Hypothalamus (tissue), 51 donors: Measurements from ENCODE around the gene MALT1.
"Not testable (repeated sequence)": the region's sequence is repeated elsewhere in the genome, so short reads cannot be mapped to it uniquely, and the experiment has no call there.

ENCODE experiments used
- DNase-seq, 51 donors: peaks; one replicate each; lab custom pipeline; 2025; lab: John Stamatoyannopoulos, UW

The MALT1 gene

DNA sequence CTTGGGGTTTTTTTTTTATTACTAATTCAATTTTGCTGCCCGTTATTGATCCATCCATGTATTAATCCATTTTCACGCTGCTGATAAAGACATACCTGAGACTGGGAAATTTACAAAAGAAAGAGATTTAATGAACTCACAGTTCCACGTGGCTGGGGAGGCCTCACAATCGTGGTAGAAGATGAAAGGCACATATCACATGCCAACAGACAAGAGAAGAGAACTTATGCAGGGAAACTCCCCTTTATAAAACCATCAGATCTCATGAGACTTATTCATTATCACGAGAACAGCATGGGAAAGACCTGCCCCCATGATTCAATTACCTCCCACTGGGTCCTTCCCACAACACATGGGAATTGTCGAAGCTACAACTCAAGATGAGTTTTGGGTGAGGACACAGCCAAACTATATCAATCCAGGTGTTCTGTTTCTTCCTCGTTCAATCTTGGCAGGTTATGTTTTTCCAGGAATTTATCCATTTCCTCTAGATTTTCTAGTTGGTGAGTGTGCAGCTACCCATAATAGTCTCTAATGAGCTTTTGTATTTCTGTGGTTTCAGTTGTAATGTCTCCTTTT lies 18.0 kb upstream of the MALT1 start:
- DNase-seq: not testable (repeated sequence)

DNA sequence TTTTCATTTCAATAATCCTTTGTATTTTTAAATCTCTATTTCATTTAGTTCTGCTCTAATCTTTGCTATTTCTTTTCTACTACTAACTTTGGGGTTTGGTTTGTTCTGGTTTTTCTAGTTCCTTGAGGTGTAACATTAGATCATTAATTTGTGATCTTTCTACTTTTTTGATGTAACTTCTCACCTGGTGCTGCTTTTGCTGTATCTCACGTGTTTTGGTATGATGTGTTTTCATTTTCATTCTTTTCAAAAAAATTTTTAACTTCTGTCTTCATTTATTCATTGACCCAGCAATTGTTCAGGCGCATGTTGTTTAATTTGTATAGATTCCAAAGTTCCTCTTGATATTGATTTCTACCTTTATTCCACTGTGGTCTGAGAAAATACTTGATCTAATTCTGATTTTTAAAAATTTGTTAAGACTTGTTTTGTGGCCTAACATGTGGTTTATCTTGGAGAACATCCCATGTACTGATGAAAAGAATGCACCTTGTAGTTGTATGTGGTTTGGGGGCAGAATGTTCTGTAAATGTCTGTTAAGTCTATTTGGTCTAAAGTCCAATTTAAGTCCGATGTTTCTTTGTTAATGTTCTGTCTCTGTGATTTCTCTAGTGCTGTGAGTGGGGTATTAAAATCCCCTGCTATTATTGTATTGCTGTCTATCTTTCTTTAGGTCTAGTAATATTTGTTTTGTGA lies 17.3 kb upstream of the MALT1 start:
- no peak for DNase-seq

DNA sequence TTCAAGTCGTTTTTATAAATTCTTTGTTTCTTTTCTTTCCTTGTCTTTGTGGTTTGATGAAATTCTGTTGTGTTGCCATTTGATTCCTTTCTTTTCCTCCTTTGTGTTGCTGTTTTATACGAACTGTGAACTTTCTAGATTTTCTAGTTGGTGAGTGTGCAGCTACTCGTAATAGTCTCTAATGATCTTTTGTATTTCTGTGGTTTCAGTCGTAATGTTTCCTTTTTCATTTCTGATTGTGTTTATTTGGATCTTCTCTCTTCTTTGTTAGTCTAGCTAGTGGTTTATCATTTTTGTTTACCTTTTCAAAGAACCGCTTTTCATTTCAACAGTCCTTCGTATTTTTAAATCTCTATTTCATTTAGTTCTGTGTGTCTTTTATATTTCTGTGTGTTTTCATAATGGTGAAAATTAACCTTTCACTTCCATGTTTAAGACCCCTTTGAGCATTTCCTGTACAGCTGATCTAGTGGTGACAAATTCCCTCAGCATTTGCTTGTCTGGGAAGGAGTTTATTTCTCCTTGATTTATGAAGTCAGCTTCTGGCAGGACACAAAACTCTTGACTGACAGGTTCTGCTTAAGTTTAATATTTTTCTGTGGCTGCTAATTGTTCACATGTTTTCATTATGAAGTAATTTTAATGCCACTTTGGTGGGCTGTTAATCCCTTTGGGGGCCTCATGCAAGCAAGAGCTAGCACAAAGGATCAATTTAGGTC lies 16.2 kb upstream of the MALT1 start:
- DNase-seq: no peak

DNA sequence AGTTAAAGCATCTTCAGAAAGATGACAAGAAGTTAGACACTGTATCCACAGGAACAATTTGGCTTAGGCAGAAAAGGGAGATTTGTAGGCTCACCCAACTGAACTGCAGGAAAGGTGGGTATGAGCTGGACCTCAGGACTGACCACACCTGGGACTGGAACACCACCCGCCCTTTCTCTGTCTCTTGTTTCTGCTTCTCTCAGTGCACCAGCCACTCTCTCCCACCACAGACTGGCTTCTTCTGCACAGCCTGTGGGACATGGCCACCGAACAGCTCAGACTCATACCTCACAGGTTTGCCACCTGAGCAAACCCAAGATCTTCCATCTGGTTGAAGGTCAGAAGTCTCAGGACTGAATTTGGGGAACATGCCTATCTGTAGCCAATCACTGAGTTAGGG lies 14.2 kb upstream of the MALT1 start:
- DNase-seq: no peak

DNA sequence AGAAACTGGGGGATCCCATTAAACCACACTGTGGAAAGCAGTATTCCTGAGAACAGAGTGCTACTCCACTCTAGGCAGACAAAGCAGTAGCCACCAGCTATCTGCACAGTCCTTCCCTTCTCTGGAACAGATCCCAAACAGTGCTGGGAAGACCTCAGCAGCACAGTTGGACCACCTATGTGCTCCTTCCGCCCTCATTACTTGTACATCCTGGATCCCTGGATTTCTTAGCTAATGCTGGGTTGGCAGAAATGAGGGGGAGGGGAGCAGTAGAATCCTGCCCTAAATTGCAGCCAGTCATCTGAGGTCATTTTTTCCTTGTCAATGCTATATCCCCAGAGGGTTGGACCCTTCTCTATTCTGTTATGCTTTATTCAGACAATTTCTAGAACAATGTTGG lies 13.8 kb upstream of the MALT1 start:
- no peak for DNase-seq

DNA sequence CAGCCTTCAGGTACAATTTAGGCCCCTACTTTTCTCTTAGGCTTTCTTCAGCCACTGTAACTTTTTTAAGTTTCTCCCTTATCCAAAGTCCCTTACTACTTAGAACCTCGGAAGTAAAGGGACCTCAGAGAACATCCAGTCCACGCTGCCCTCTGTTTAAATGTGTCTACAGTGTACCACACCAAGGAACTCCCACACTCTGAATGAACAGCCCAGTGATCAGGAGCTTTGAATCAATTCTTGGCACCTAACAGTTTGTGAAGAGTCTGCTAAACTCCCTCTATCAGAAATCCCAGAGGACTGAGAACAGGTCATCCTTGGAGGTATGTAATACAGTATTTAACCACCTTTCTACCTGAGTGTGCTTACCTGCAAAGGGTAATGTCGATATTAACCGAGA lies 11.6 kb upstream of the MALT1 start:
- DNase-seq: no peak

DNA sequence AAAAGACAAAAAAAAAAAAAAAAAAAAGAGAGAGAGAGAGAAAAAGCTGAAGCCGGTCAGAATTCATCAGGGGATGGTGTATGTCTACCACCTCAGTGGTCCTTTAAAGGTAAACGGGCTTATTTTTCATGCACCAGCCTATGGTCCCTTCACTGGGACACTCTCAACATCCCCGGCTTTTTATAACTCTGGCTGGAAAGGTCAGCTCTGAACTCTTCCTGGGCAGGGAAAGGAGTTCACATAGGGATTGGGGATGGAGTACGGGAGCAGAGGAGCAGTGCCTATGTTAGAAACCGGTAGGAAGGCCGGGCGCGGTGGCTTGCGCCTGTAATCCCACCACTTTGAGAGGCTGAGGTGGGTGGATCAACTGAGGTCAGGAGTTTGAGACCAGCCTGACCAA lies 10.3 kb upstream of the MALT1 start:
- no peak for DNase-seq

DNA sequence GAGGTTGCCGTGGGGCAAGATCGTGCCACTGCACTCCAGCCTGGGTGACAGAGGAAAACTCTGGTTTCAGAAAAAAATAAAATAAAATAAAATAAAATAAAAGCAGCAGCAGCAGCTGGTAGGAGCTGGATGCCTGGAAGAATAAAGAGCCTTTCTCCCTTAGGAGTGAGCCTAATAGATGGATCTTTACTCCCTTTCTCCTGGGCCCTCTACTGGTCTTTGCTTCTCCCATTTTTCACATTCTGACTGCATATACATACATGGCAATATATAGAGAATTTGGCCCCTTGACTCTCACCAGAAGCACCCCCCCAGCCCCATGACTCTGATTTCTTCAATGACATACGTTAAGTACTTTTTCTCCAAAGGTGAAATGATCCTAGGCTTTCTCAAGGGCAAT lies 9.8 kb upstream of the MALT1 start:
- no peak for DNase-seq

DNA sequence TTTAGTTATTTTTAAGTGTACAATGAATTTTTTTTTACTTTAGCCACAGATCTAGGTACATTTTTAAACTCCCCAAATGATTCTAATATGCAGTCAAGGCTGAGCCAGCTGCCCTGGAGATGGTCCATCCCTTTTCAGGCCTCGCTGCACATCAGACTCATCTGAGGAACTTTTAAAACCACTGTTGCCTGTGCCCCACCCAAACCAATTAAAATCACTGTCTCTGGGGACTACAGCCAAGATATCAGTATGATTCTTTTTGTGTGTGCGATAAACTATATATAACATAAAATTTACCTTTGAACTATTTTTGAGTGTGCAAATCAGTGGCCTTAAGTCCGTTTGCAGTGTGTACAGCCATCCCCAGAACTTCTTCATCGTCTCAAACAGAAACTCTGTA lies 9.1 kb upstream of the MALT1 start:
- no peak for DNase-seq

DNA sequence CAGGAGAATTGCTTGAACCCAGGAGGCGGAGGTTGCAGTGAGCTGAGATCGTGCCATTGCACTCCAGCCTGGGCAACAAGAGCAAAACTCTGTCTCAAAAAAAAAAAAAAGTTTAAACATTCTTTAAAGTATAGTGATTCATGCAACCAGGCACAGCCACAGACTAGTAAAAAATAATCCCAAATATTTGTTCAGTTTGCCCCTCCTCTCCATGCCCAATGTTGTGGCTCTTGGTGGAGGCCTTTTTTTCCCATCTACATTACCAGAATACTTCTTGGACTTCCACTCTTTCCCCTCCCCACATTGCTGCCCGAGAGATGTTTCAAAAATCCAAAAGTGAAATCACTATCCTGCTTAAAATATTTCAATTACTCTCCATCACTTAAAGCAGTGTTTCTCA lies 5.1 kb upstream of the MALT1 start:
- DNase-seq: no peak

DNA sequence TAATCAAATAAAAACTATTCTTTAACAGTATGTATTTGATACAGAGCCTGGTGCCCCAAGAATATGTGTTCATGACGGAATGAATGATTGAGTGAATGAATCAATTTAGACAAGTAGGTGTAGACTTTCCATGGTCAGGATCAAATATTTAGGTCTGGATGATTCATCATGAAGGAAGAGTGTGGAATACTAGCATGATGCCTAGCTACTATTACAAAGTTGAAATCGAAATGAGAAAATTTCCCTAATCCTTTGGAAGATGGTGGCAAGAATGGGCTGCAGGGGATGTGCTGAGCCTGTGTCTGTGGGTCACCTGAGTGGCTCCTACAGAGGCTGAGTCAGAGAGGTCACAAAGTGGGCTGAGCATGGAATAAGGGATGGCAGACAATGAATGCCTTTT lies 3.1 kb upstream of the MALT1 start:
- no peak for DNase-seq

DNA sequence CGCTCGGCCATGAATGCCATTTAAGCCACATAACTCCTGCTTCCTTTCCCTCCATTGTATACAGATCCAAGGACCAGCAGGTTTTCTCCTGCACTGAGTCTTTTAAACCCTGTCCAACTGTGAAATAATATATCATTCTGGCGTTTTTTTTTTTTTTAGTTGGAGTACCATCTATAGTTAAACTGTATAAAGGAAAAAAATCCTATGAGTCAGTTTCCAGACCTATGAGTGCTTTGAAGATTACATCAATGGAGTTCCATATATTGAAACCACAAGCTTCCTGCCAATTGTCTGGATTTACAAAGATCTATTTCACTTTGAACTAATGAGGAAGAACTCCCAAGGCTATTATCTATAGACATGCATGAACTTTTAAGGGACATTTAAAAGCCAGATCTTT lies 2.4 kb upstream of the MALT1 start:
- DNase-seq: no peak

DNA sequence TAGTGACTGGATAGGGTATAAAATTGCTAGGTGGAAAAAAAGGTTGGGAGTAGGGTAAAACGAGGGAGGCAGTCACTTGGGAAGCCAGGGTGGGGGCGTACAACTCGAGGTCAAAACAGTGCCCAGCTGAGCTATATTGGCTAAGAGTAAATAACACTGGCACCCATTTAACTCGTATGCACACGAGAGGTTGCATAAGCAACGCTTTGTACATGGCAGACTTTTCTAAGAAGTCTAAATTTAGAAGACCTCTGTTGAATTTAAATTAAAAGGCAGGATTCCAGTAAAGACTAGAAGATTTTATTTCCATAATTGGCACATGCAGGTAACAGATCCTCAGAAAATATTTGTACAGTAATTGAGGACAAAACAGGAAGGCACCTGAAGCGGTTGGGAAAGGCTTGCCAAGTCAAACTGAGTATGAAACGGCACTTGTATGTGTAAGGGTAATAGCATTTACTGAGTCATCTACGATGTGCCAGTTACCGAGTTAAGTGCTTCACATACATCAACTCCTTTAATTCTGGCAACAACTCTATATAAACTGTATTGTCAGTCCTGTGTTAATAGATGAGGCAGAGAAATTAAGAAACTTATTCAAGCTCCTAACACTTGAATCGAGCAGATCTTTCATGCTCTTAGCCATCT lies 1.4 kb upstream of the MALT1 start:
- no peak for DNase-seq

DNA sequence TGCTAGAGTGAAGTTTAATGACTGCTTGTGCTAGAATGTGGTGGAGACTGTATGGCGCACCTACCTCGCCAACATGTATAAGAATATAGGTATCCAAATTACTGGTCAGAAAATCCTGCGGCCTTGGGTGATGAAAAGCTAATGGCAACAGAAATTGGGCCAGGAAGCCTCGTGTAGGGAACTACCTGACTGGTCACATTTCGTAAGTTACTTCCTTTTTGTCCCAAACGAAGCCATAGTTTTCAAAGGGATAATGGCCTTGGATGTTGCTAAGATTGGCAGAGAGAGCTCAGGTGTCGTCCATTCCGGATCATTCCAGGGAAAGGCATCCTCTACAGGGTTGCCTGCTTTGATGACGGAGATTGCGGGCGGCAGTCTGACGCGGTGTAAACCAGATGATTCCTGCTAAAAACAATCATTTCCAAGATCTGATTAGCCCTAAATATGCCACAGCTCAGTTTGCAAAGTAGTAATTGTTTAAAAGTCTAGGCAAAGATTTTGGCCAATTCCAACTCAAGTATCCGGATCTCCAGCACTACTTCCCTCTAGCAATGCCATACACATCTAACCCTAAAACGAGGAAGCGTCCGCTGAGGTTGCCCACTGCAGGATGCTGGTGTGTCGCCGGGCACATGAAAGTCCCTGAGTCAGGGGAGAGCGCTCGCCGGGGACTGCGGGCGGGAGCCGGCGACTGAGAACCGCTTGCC lies 708 bp upstream of the MALT1 start:
- peak in 8 of 51 donors; percentile 27 to 74 (median 54) for DNase-seq

DNA sequence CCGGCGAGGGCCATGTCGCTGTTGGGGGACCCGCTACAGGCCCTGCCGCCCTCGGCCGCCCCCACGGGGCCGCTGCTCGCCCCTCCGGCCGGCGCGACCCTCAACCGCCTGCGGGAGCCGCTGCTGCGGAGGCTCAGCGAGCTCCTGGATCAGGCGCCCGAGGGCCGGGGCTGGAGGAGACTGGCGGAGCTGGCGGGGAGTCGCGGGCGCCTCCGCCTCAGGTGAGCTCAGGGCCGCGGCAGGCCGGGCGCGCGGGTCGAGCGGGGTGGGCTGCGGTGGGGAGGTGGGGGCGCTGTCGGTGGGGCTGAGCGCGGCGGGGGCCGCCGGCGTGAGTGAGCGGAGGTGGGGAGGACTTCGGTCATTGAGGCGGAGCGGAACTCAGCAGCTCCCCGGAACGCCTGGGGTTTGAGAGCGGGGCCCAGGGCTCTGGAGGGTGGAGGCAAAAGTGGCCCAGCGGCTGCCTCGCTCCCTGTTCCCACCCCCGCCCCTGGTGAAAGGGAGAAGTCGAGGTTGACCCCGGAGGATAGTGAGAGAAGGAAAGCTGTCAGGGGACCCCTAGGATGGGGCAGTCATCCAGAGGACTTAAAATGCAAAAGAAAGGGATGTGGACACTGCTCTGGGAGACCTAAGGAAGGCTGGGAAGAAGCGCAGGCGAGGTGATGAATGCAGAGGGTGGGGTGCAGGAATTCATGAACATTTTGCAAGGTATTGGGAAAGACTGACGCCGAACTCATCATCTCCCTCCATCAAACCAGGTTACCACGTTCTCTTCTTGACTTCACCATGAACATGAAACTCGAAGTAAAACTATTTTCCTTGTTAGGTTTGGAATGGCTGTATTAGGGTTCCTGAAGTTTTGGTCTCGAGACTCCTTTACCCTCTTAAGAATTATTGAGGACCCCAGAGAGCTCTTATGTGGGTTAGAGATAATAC lies 633 bp downstream of the MALT1 start:
- DNase-seq: peak in 38 of 51 donors; percentile 6 to 77 (median 46)

DNA sequence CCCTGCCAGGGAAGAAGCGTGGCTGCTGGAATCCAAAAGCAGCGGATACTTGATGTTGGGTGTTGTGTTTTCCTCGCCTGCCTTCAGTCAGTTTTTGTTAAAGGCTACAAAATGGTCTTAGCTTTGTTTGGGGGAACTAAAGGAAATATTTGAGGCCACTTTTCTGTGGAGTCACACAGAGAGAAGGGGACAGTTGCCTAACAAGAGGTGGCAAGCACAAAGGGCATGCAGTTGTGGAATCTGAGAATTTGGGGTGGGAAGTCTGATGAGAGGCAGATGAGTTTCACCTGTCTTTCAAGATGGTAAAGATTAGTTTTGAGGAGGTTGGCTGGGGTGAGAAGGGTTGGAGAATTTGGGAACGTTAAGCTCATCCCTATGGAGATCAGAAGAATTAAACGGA lies 2.9 kb downstream of the MALT1 start:
- DNase-seq: no peak

DNA sequence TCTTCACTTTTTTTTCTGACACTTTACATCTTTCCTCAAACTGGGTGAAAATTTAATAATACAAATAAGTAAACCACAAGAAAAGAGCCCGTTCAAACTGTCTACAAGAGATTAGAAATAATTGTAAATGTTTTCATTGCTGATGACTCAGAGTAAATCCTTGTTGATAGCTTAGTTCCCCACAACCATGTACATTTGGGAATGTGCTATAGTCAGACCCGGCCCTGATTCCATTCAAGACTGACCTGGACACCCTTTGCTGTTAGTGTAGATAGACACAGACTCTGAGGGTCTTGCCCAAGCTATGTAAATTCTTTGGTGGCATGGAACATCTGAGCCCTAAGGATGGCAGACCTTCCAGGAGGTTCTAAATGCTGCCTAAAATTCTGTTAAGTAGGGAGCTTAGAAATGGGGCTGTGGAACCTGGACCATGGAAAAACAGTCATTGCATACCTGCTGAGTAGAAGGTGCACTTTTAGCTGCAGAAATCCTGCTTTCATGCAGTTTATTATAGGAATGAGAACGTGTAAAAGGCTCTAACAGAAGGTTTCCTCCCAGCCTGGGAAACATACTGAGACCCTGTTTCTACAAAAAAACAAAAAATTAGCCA lies 3.7 kb downstream of the MALT1 start:
- no peak for DNase-seq

DNA sequence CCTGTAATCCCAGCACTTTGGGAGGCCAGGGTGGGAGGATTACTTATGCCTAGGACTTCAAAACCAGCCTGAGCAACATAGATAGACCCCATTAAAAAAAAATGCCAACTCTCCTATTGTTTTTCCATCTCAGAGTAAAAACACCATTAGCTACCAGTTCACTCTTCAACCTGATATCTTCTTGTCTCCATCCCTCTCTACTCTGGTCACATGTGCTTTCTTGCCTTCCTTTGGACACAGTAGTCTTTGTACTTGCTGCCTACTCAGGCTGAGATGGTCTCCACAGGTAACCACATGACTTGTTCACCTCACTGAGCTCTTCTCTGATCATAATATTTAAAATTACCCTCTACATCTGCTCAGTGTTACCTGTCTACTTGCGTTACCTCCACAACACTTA lies 5.0 kb downstream of the MALT1 start:
- no peak for DNase-seq

DNA sequence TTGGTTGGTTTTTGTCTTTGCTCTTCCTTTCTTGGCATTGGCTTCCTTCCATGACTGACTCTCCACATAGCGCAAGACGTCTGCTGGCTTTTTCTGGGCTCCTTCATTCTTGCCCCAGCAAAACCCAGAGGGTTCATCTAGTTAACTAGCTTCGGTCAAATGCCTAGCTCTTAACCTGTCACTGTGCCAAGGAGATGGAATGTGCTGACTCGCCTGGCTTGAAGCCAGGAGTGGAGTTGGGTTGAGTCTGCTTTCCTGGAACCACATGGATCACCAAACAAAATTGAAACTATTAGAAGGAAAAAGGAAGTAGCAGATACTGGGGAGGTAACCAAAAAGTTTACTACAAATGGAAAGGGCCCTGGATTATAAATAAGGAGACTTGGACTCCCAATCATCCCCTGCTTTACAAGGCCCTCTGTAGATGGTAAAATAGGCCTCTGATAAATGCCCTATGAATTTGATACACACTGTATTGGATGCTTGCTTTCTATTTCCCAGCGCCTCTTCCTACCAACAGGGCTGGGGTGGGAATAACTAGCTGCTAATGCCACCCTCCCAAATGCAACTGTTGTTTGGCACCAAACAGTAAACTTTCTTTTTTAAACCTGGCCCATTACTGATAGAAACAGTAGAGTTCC lies 11.3 kb downstream of the MALT1 start:
- DNase-seq: peak in 7 of 51 donors; percentile 1 to 10 (median 2)
